HL-60 (cell line): ENCODE measurements around the gene RNU6-9.

Experiments
- DNase-seq, 2 experiments: peaks; one replicate each; pipeline ENCODE4 v3.0.0-alpha.2; 2010 to 2020; ENCODE audit warnings: low read depth in 1 of 2, low spot score in 1 of 2
- H3K27ac ChIP-seq: fragments of 250-450 bp; sonication (Bioruptor Pico); replicated peaks from 2 replicates; pipeline ENCODE4 v1.5.1; 2020; ENCODE audit warnings: mild to moderate bottlenecking, moderate library complexity
- H3K27me3 ChIP-seq: fragments of 250-450 bp; sonication (Bioruptor Pico); 2 replicates; pipeline ENCODE4 v1.5.1; 2021; ENCODE audit warnings: mild to moderate bottlenecking, moderate library complexity; ENCODE audit not compliant: insufficient read depth, poor library complexity, severe bottlenecking
- H3K4me3 ChIP-seq: replicated peaks from 2 replicates; pipeline ENCODE4 v1.5.1; 2011; ENCODE audit warnings: mild to moderate bottlenecking, control low read depth, low read length; ENCODE audit not compliant: insufficient read depth
- GABPA ChIP-seq: IDR thresholded peaks from 2 replicates; pipeline ENCODE4 v1.6.1; 2012; ENCODE audit warnings: low read depth
- POLR2AphosphoS5 ChIP-seq: IDR thresholded peaks from 2 replicates; pipeline ENCODE4 v1.6.1; 2012; ENCODE audit warnings: low read depth
- REST ChIP-seq: IDR thresholded peaks from 2 replicates; pipeline ENCODE4 v1.6.1; 2012; ENCODE audit warnings: low read depth; ENCODE audit not compliant: insufficient replicate concordance
- SPI1 ChIP-seq: IDR thresholded peaks from 2 replicates; pipeline ENCODE4 v1.6.1; 2012; ENCODE audit warnings: low read depth, mild to moderate bottlenecking, borderline replicate concordance
- TF ChIP-seq, protein P1 (sequence below): IDR thresholded peaks from one replicate; pipeline ENCODE4 v1.5.1; 2011; ENCODE audit warnings: low read length, control low read depth, inconsistent platforms; ENCODE audit not compliant: insufficient read depth

Gene RNU6-9

GRCh38 chr19:901216-902092, 8.2 kb downstream of the RNU6-9 start:
- no peak for DNase-seq
- H3K4me3 ChIP-seq, result no peak overlapping the region
- no peak overlapping the region for H3K27ac ChIP-seq
- no peaks in the 10 kb centered on the region for H3K27me3 ChIP-seq
- TF ChIP-seq POLR2AphosphoS5 (no peak), SPI1 (no peak), REST (no peak), GABPA (no peak)
- TF ChIP-seq, protein P1, sequence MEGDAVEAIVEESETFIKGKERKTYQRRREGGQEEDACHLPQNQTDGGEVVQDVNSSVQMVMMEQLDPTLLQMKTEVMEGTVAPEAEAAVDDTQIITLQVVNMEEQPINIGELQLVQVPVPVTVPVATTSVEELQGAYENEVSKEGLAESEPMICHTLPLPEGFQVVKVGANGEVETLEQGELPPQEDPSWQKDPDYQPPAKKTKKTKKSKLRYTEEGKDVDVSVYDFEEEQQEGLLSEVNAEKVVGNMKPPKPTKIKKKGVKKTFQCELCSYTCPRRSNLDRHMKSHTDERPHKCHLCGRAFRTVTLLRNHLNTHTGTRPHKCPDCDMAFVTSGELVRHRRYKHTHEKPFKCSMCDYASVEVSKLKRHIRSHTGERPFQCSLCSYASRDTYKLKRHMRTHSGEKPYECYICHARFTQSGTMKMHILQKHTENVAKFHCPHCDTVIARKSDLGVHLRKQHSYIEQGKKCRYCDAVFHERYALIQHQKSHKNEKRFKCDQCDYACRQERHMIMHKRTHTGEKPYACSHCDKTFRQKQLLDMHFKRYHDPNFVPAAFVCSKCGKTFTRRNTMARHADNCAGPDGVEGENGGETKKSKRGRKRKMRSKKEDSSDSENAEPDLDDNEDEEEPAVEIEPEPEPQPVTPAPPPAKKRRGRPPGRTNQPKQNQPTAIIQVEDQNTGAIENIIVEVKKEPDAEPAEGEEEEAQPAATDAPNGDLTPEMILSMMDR, result no peak

DNA sequence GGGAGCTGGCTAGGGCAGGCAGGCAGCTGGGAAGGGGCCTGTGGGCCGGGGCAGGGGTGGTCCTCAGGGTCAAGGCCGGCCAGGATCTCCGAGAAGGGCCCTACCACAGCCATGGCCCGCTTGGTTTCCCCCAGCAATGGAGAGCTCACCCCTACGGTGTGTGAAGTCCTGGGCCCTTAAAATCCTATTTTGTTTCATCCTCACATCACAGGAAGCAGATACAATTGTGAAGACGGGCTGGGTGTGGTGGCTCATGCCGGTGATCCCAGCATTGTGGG, 8.7 kb downstream of the RNU6-9 start:
- no peak for TF ChIP-seq REST
- no peak for TF ChIP-seq SPI1
- TF ChIP-seq, protein P1, result no peak
- no peak for TF ChIP-seq GABPA
- TF ChIP-seq POLR2AphosphoS5, result no peak
- no peak overlapping the region for H3K27ac ChIP-seq

DNA sequence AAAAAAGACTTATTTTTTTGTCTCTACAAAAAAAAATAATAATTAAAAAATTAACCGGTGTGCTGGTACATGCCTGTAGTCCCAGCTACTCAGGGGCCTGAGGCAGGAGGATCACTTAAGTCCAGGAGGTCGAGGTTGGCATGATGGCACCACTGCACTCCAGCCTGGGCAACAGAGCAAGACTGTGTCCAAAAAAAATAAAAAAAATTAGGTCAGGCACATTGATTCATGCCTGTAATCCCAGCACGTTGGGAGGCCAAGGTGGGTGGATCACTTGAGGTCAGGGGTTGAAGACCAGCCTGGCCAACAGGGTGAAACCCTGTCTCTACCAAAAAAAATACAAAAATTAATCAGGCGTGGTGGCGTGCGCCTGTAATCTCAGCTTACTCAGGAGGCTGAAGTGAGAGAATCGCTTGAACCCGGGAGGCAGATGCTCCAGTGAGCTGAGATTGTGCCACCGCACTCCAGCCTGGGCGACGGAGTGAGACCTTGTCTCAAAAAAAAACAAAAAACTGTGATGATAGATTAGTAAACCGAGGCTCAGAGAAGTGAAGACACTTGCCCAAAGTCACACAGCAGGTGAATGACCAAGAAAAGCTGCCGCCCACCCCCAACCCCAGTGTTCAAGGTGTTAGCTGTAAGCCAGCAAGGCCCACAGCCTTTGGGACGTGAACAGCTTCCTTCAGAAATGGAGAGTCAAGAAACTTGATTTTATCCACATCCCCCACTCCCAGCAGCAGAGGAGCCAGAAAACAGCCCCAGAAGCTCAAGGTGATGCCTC, 9.4 kb downstream of the RNU6-9 start:
- Histone ChIP-seq H3K27ac (no peak overlapping the region), H3K4me3 (no peak overlapping the region), H3K27me3 (no peaks in the 10 kb centered on the region)
- no peak for DNase-seq
- TF ChIP-seq SPI1, result no peak
- TF ChIP-seq POLR2AphosphoS5, result no peak
- TF ChIP-seq GABPA, result no peak

More for the DNA sequence above, 8.7 kb downstream of the RNU6-9 start:
- Histone ChIP-seq H3K4me3 (no peak overlapping the region), H3K27me3 (no peaks in the 10 kb centered on the region)
- DNase-seq, result no peak

DNA sequence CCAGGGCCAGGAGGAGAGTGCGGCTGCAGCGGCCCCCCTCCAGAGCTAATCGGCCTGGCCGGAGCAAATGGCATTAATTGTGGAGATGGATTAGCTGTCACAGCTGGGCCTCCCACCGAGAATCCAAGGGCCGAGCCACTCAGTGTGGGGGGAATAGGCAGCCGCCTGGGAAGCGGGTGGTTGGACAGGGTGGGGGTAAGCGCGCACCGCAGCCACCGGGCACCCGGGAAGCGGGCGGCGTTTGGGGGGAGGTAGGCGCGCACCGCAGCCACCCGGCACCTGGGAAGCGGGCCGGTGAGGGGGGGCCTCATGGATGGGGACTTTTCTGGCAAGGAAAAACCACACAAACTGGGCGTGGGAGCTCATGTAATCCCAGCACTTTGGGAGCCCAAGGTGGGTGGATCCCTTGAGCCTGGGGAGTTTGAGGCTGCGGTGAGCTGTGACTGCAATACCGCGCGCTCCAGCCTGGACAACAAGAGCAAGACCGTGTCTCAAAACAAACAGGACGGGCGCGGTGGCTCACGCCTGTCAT, 10.0 kb downstream of the RNU6-9 start:
- H3K27me3 ChIP-seq, result no peaks in the 10 kb centered on the region
- no peak overlapping the region for H3K27ac ChIP-seq
- TF ChIP-seq SPI1 (no peak), POLR2AphosphoS5 (no peak), GABPA (no peak), REST (no peak)
- TF ChIP-seq, protein P1, result no peak
- DNase-seq, result no peak
- H3K4me3 ChIP-seq, result no peak overlapping the region
